A549 treated with dexamethasone at 1 μM for 4 hours (cell line): Measurements from ENCODE around the gene PPM1L. TPM values are rescaled to one million over a fixed set of nuclear protein-coding genes. Genes with fewer than 3 reads are reported as not detected.

Experiments
- total RNA-seq: library from RNA; stranded (reverse); fragments of 200-300 nt; extraction: Qiagen RNA extraction; gene quantifications from 5 replicates; pipeline ENCODE4 v1.2.3, GENCODE V29; 2022

PPM1L gene
- total RNA-seq = 0.27 to 0.90 TPM (median 0.65 TPM) in 5 replicates

GRCh38 chr3:160755776-160756304 is at the start of gene PPM1L:
Gene PPM1L, plus strand, starts transcription at chr3:160756231.

DNA sequence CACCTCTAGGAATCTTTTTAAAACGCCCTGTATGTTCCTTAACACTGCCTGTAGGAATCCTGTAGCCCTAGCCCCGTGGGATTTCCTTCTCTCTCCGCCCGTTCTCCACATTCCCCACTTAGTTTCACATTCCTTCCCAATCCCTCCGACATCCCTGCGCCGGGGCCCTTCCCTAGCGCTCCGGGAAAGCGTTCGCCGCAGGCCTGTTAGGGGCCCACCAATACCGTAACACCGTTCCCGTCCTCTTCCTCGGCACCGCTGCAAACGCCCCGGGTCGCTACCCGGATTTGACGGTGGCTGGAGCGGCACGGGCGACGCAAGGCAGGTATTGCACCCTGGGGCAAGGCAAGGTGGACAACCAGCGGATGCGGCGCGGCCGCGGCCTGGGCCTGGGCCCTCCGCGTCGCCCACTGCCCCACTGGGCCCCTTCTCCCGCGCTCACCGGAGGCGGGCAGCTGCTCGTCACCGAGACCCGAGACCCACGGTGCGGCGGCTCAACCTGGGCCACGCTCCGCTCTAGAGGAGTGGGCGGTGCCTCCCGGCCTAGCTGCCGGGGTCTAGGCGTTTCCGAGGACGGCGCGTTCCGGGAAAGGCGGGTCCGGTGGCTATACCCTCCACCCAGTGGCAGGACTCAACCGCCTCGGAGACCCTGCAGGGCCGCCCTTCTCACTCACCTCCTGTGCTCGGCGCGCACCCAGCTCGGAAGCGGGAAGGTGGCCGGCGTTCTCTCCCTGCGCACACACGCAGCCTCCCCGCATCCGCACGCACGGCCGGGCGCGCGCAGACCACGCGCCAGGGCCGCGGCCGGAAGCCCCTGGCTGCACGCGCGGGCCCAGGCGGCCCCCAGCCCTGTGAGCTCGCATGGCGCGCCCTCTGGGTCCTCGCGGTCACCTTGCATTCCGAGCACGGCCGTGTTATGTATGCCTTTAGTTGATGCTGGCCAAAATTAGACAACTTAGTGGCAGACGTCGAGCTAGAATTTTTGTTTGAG is 348.8 kb downstream of the PPM1L start, which contains the start of gene B3GALNT1:
TSS of gene B3GALNT1 (minus strand) at position 789 of the 991 bp plus-strand sequence. CDS start 18,595 bp downstream, outside the sequence.

Other genes starting within 250 kb of the PPM1L start
- gene KPNA4, start 190.7 kb upstream of the PPM1L start, total RNA-seq = 28.6 to 42.2 TPM (median 38.7 TPM) in 5 replicates
- gene ARL14, start 79.1 kb upstream of the PPM1L start, total RNA-seq = 0.23 to 0.67 TPM (median 0.40 TPM) in 5 replicates